ENCODE measurements around the gene PAX5.

Gene PAX5

GRCh38 chr9:37029776-37030610 is 4.1 kb downstream of the PAX5 start:
- peaks cover 28 to 88% (median 61%) of the 10 kb centered on the region in 10 experiments for H3K4me1 ChIP-seq
- peak overlapping the region; percentile 2 to 93 (median 87); a peak in 21 of 22 replicates for H3K9ac ChIP-seq
- H3K27ac ChIP-seq, result peak overlapping the region in 9 of 11 experiments; percentile 20 to 82 (median 69); a peak in 18 of 22 replicates
- peaks cover 0 to 8% (median 0%) of the 10 kb centered on the region in 11 experiments; a peak in 4 of 22 replicates for H3K9me3 ChIP-seq (replicated peaks in 1 of 11)
- H4K20me1 ChIP-seq, result peaks cover 0 to 87% (median 65%) of the 10 kb centered on the region in 11 experiments; a peak in 20 of 22 replicates
- H3K36me3 ChIP-seq, result peaks cover 0 to 23% (median 4%) of the 10 kb centered on the region in 11 experiments; a peak in 7 of 22 replicates
- peak overlapping the region; percentile 56 to 84 (median 79) for H3K4me3 ChIP-seq
- peak overlapping the region; percentile 78 to 98 (median 96) for H3K4me2 ChIP-seq
- TF ChIP-seq Cebpa-rat (IDR thresholded peaks at IDR 0.05), result no peak
- peaks cover 99 to 100% (median 99%) of the 10 kb centered on the region in 11 experiments for H3K27me3 ChIP-seq

GRCh38 chr9:37029304-37029775 is 4.7 kb downstream of the PAX5 start:
- peak overlapping the region in 9 of 11 experiments; percentile 20 to 82 (median 69); a peak in 18 of 22 replicates for H3K27ac ChIP-seq
- H4K20me1 ChIP-seq, result peaks cover 0 to 87% (median 65%) of the 10 kb centered on the region in 11 experiments; a peak in 20 of 22 replicates
- H3K27me3 ChIP-seq, result peaks cover 99 to 100% (median 99%) of the 10 kb centered on the region in 11 experiments
- H3K9ac ChIP-seq, result peak overlapping the region in 10 of 11 experiments; percentile 41 to 93 (median 88); a peak in 20 of 22 replicates
- H3K4me3 ChIP-seq, result peak overlapping the region; percentile 56 to 84 (median 79)
- peak overlapping the region; percentile 78 to 98 (median 96) for H3K4me2 ChIP-seq
- peaks cover 0 to 29% (median 4%) of the 10 kb centered on the region in 11 experiments; a peak in 9 of 22 replicates for H3K36me3 ChIP-seq
- peaks cover 28 to 88% (median 61%) of the 10 kb centered on the region in 10 experiments for H3K4me1 ChIP-seq
- H3K9me3 ChIP-seq (replicated peaks in 1 of 11), result peaks cover 0 to 8% (median 0%) of the 10 kb centered on the region in 11 experiments; a peak in 4 of 22 replicates
- TF ChIP-seq Cebpa-rat (IDR thresholded peaks at IDR 0.05), result no peak

- peaks cover 0 to 8% (median 0%) of the 10 kb centered on the region in 11 experiments; a peak in 4 of 22 replicates for H3K9me3 ChIP-seq (replicated peaks in 1 of 11)
- H3K27me3 ChIP-seq, result peaks cover 99 to 100% (median 99%) of the 10 kb centered on the region in 11 experiments
- H4K20me1 ChIP-seq, result peaks cover 0 to 87% (median 71%) of the 10 kb centered on the region in 11 experiments; a peak in 20 of 22 replicates
- H3K4me2 ChIP-seq, result peak overlapping the region; percentile 78 to 98 (median 96)
- H3K27ac ChIP-seq, result peak overlapping the region in 9 of 11 experiments; percentile 20 to 82 (median 69); a peak in 17 of 22 replicates
- H3K9ac ChIP-seq, result peak overlapping the region in 9 of 11 experiments; percentile 52 to 93 (median 88); a peak in 17 of 22 replicates
- H3K4me1 ChIP-seq, result peaks cover 28 to 91% (median 61%) of the 10 kb centered on the region in 10 experiments
- TF ChIP-seq Cebpa-rat (IDR thresholded peaks at IDR 0.05), result no peak
- H3K4me3 ChIP-seq, result peak overlapping the region; percentile 56 to 84 (median 79)
- H3K36me3 ChIP-seq, result peaks cover 0 to 37% (median 8%) of the 10 kb centered on the region in 11 experiments; a peak in 10 of 22 replicates
Observed at GRCh38 chr9:37028420-37029031, 5.5 kb downstream of the PAX5 start.

GRCh38 chr9:37027582-37028419 is 6.3 kb downstream of the PAX5 start:
- no peak for TF ChIP-seq Cebpa-rat (IDR thresholded peaks at IDR 0.05)

GRCh38 chr9:37026931-37027581 is 7.0 kb downstream of the PAX5 start:
- peaks cover 28 to 91% (median 72%) of the 10 kb centered on the region in 10 experiments for H3K4me1 ChIP-seq
- peaks cover 0 to 95% (median 71%) of the 10 kb centered on the region in 11 experiments; a peak in 20 of 22 replicates for H4K20me1 ChIP-seq
- peaks cover 0 to 8% (median 0%) of the 10 kb centered on the region in 11 experiments; a peak in 4 of 22 replicates for H3K9me3 ChIP-seq (replicated peaks in 1 of 11)
- peaks cover 99 to 100% (median 99%) of the 10 kb centered on the region in 11 experiments for H3K27me3 ChIP-seq
- H3K4me3 ChIP-seq, result peak overlapping the region; percentile 56 to 84 (median 79)
- peaks cover 0 to 51% (median 12%) of the 10 kb centered on the region in 11 experiments; a peak in 11 of 22 replicates for H3K36me3 ChIP-seq
- TF ChIP-seq Cebpa-rat (IDR thresholded peaks at IDR 0.05), result no peak
- H3K4me2 ChIP-seq, result peak overlapping the region; percentile 80 to 98 (median 94)
- H3K27ac ChIP-seq, result peak overlapping the region in 10 of 11 experiments; percentile 12 to 83 (median 78); a peak in 20 of 22 replicates
- peak overlapping the region; percentile 68 to 93 (median 85); a peak in 21 of 22 replicates for H3K9ac ChIP-seq

More at GRCh38 chr9:37027582-37028419, 6.3 kb downstream of the PAX5 start:
- H3K4me3 ChIP-seq, result peak overlapping the region; percentile 56 to 84 (median 79)
- peaks cover 99 to 100% (median 99%) of the 10 kb centered on the region in 11 experiments for H3K27me3 ChIP-seq
- peaks cover 28 to 92% (median 67%) of the 10 kb centered on the region in 10 experiments for H3K4me1 ChIP-seq
- peaks cover 0 to 94% (median 78%) of the 10 kb centered on the region in 11 experiments; a peak in 20 of 22 replicates for H4K20me1 ChIP-seq
- H3K27ac ChIP-seq, result peak overlapping the region in 9 of 11 experiments; percentile 62 to 83 (median 79); a peak in 17 of 22 replicates
- peaks cover 0 to 8% (median 0%) of the 10 kb centered on the region in 11 experiments; a peak in 4 of 22 replicates for H3K9me3 ChIP-seq (replicated peaks in 1 of 11)
- peak overlapping the region; percentile 68 to 93 (median 87); a peak in 19 of 22 replicates for H3K9ac ChIP-seq
- peak overlapping the region; percentile 82 to 98 (median 96) for H3K4me2 ChIP-seq
- H3K36me3 ChIP-seq, result peaks cover 0 to 44% (median 12%) of the 10 kb centered on the region in 11 experiments; a peak in 10 of 22 replicates

GRCh38 chr9:37026113-37026930 is 7.7 kb downstream of the PAX5 start:
- peak overlapping the region; percentile 80 to 98 (median 94) for H3K4me2 ChIP-seq
- no peak for TF ChIP-seq Cebpa-rat (IDR thresholded peaks at IDR 0.05)
- peak overlapping the region; percentile 56 to 84 (median 79) for H3K4me3 ChIP-seq
- H3K27me3 ChIP-seq, result peaks cover 99 to 100% (median 99%) of the 10 kb centered on the region in 11 experiments
- peaks cover 0 to 8% (median 0%) of the 10 kb centered on the region in 11 experiments; a peak in 3 of 22 replicates for H3K9me3 ChIP-seq (replicated peaks in 1 of 11)
- peaks cover 0 to 58% (median 12%) of the 10 kb centered on the region in 11 experiments; a peak in 11 of 22 replicates for H3K36me3 ChIP-seq
- peaks cover 34 to 92% (median 74%) of the 10 kb centered on the region in 10 experiments for H3K4me1 ChIP-seq
- peak overlapping the region; percentile 68 to 93 (median 85); a peak in 21 of 22 replicates for H3K9ac ChIP-seq
- peak overlapping the region; percentile 16 to 83 (median 76); a peak in 20 of 22 replicates for H3K27ac ChIP-seq
- H4K20me1 ChIP-seq, result peaks cover 0 to 97% (median 70%) of the 10 kb centered on the region in 11 experiments; a peak in 20 of 22 replicates
